KOPT-K1 (cell line): ENCODE results near the gene TNS3.

Experiments used
- H3K27ac ChIP-seq: fragments of 200-600 bp; sonication (generic); 2 replicates; pipeline ENCODE4 v1.5.1; 2016; ENCODE audit warnings: antibody characterized with exemption, mild to moderate bottlenecking, low read depth, low read length; ENCODE audit not compliant: poor library complexity, severe bottlenecking
- H3K36me3 ChIP-seq: fragments of 200-600 bp; sonication (generic); 2 replicates; pipeline ENCODE4 v1.5.1; 2017; ENCODE audit warnings: antibody characterized with exemption, mild to moderate bottlenecking, low read length, moderate library complexity; ENCODE audit not compliant: insufficient read depth
- H3K9me3 ChIP-seq: fragments of 200-600 bp; sonication (generic); 2 replicates; pipeline ENCODE4 v1.5.1; 2017; ENCODE audit warnings: antibody characterized with exemption, low read length, mild to moderate bottlenecking; ENCODE audit not compliant: insufficient read depth, poor library complexity, severe bottlenecking

Gene TNS3

GRCh38 chr7:47420122-47420780, 161.7 kb downstream of the TNS3 start:
- H3K27ac ChIP-seq: no peak overlapping the region
- no peaks in the 10 kb centered on the region for H3K36me3 ChIP-seq

DNA sequence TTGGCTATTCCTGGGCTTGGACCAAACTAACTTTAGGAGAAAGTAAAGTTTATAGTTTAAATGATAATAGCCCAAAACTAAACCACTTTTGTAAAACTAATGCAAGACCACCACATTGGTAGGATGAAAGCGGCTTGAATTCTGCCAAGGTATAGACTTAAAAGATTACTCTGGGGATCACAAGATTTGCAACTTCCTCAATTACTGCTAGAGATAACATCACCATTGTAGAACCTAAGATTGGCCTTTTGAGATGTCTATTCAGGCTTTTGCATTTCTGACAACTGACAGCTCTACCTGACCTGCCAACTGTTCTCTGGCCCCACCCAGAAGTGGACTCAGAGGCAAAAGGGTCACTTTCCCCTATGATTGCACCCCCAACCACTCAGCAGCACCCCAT, 162.4 kb downstream of the TNS3 start:
- H3K36me3 ChIP-seq: no peaks in the 10 kb centered on the region
- H3K27ac ChIP-seq: no peak overlapping the region
- H3K9me3 ChIP-seq: peaks cover 14% of the 10 kb centered on the region

More at GRCh38 chr7:47420122-47420780, 161.7 kb downstream of the TNS3 start:
- peaks cover 14% of the 10 kb centered on the region for H3K9me3 ChIP-seq

DNA sequence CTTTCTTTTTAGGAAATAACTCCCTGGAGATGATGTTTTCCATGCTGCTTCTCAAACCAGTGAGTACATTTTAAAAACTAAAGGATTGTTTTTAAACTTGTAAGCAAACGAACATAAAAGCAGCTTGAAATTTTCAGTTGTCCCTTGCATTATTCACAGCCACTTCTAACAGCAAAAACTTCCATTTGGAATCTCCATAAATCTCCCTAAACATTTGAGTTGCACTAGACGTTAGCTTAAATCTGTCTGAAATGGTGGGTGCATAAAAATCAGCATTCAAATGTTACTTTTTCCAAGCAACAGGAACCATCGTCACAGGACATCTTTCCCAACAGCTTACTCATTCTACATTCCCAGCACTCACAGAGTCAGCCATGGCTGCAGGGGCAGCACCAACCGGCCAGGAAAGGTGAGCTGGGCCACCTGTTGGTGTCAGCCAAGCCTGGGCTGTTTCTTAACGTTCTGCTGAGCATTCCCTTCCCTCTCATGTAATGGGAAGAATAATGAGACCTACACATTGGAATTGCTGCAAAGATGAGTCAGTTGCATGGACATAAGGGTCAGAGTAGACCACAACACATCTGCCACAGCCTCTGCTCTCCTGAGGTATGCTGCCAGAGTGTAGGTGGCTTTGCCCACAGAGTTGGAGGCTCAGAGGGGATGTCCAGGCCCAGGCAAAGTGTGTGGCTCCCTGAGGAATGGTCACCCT, 163.2 kb downstream of the TNS3 start:
- no peak overlapping the region for H3K27ac ChIP-seq
- H3K36me3 ChIP-seq: no peaks in the 10 kb centered on the region
- peaks cover 19% of the 10 kb centered on the region for H3K9me3 ChIP-seq

GRCh38 chr7:47416492-47417480, 165.1 kb downstream of the TNS3 start:
- Histone ChIP-seq H3K27ac (no peak overlapping the region), H3K9me3 (peaks cover 19% of the 10 kb centered on the region), H3K36me3 (no peaks in the 10 kb centered on the region)

- no peak overlapping the region for H3K27ac ChIP-seq
- no peaks in the 10 kb centered on the region for H3K36me3 ChIP-seq
- H3K9me3 ChIP-seq: peaks cover 15% of the 10 kb centered on the region
Measured at GRCh38 chr7:47415318-47416212, 166.3 kb downstream of the TNS3 start.

GRCh38 chr7:47414342-47415317, 167.3 kb downstream of the TNS3 start:
- Histone ChIP-seq H3K27ac (no peak overlapping the region), H3K36me3 (no peaks in the 10 kb centered on the region)

GRCh38 chr7:47413526-47414341, 168.2 kb downstream of the TNS3 start:
- no peaks in the 10 kb centered on the region for H3K36me3 ChIP-seq
- H3K27ac ChIP-seq: no peak overlapping the region
- peaks cover 5% of the 10 kb centered on the region for H3K9me3 ChIP-seq

More at GRCh38 chr7:47414342-47415317, 167.3 kb downstream of the TNS3 start:
- H3K9me3 ChIP-seq: peaks cover 6% of the 10 kb centered on the region

- Histone ChIP-seq H3K27ac (no peak overlapping the region), H3K9me3 (peaks cover 5% of the 10 kb centered on the region), H3K36me3 (no peaks in the 10 kb centered on the region)
Measured at GRCh38 chr7:47411901-47412300, 170.0 kb downstream of the TNS3 start.

DNA sequence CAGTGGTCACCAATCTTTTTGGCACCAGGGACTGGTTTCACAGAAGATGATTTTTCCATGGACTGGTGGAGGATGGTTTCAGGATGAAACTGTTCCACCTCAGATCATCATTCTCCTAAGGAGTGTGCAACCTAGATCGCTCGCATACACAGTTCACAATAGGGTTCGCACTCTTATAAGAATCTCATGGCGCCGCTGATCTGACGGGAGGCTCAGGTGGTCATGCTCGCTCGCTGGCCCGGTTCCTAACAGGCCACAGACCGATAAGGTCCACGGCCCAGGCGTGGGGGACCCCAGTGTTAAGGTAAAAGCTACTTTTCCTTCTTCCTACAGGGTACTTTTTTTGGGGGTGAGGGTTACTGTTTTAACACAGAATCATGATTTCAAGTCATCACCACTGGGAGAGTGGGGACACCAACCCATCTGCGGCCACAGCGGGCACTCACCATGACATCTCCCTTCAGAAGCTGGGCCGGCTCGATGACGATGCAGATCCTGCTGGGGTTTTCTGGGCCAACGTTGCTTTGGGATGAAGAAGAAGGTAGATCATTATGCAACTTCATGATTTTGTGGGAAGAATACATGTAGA, 170.5 kb downstream of the TNS3 start:
- no peaks in the 10 kb centered on the region for H3K36me3 ChIP-seq
- peaks cover 5% of the 10 kb centered on the region for H3K9me3 ChIP-seq

GRCh38 chr7:47408675-47409074, 173.2 kb downstream of the TNS3 start:
- Histone ChIP-seq H3K27ac (no peak overlapping the region), H3K9me3 (no peaks in the 10 kb centered on the region), H3K36me3 (no peaks in the 10 kb centered on the region)

More for the DNA sequence above, 170.5 kb downstream of the TNS3 start:
- no peak overlapping the region for H3K27ac ChIP-seq

DNA sequence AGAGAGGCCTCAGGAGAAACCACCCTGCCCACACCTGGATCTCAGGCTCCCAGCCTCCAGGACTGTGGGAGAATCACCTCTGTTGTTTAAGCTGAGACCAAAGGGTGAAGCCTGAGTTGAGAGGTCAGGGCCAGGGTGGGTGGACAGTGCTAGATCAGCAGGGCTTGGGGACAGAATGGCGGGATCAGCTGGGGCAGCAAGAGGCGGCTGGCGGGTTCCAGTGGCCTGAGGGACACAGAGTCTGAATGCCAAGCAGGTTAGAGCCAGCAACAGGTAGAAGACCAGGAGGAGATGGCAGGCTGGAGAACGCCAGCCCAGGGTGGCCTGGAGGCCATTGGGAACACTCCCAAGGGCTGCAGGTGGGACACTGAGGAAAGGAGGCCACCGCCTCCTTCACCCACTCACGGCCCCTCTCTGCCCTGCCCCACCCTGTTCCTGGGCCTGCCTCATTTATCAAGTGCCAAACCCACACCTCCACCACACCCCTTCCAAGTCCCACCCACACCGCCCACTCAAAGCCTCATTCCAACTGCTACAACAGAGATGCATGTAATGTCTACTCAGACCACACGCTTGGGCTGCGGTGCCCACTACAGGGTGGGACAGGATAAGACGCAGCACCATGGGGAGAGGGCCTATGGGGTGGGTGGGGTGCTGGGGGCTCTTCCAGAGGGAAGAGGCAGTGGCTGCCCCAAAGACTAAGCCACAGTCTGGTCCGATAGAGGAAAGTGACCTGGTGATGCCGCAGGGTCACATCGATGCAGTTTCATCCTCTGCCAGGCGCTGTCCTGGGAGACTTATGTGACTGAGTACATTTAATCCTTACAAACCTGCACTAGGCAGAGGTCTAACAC, 173.9 kb downstream of the TNS3 start:
- no peaks in the 10 kb centered on the region for H3K36me3 ChIP-seq
- no peaks in the 10 kb centered on the region for H3K9me3 ChIP-seq
- H3K27ac ChIP-seq: no peak overlapping the region

DNA sequence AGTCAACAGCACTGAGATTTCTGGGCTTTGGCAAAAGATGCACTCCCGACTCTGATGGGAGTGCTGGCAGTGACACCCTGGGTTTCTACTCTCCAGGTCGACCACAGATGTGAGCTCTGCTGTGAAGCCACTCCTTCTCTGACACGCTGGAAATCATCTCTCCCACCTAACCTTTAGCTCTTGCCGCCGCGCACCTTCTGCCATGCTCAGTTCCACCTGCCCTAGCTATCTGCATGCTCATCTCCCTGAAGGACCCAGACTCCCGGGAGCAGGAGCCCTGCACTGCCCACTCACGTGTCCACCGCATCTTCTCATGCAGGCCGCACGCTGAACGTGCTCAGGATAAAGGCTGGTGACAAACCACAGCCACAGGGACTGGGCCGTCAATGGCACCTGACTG, 174.8 kb downstream of the TNS3 start:
- Histone ChIP-seq H3K27ac (no peak overlapping the region), H3K36me3 (no peaks in the 10 kb centered on the region), H3K9me3 (no peaks in the 10 kb centered on the region)
